Lower leg skin (tissue), 3 donors: ENCODE data around the gene ZNF474.

Experiments used
- POLR2A ChIP-seq, 2 donors: fragments of 450-650 bp; IDR thresholded peaks; one replicate each; pipeline ENCODE4 v1.6.1; 2016 to 2017; ENCODE audit warnings: antibody characterized with exemption in 2 of 2, mild to moderate bottlenecking in 1 of 2, moderate library complexity in 1 of 2
- TF ChIP-seq, protein P1 (sequence below), 3 donors: fragments of 450-650 bp; IDR thresholded peaks; one replicate each; pipeline ENCODE4 v1.5.1; 2016; ENCODE audit warnings: antibody characterized with exemption in 3 of 3, mild to moderate bottlenecking in 3 of 3, moderate library complexity in 2 of 3

DNA sequence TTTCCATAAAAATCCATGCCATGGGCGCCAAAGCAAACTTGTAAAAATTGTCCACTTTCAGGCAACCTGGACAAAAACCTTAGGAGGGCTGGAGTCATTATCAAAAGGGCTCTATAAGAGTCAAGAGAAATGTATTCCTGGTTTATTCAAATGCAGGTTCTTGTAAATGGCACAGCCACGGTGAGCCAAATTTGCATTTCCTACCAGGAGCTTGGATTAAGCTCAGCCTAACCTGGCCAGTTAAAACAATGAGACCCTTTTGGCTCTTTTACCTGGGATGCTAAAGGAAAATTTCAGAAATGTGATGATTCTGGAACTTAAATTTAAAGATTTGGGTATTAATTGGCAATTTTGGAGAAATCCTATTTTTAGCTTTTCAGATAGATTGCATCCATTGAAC, 8.9 kb upstream of the ZNF474 start:
- TF ChIP-seq POLR2A (IDR thresholded peaks at IDR 0.05) = no peak
- TF ChIP-seq, protein P1, sequence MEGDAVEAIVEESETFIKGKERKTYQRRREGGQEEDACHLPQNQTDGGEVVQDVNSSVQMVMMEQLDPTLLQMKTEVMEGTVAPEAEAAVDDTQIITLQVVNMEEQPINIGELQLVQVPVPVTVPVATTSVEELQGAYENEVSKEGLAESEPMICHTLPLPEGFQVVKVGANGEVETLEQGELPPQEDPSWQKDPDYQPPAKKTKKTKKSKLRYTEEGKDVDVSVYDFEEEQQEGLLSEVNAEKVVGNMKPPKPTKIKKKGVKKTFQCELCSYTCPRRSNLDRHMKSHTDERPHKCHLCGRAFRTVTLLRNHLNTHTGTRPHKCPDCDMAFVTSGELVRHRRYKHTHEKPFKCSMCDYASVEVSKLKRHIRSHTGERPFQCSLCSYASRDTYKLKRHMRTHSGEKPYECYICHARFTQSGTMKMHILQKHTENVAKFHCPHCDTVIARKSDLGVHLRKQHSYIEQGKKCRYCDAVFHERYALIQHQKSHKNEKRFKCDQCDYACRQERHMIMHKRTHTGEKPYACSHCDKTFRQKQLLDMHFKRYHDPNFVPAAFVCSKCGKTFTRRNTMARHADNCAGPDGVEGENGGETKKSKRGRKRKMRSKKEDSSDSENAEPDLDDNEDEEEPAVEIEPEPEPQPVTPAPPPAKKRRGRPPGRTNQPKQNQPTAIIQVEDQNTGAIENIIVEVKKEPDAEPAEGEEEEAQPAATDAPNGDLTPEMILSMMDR (IDR thresholded peaks at IDR 0.05) = no peak
